Memory B cell (primary cell): ENCODE results near the gene MYBL2.

Experiments used
- ATAC-seq: fragments of 150-1000 bp; cut with Tn5 transposase; 2 replicates; pipeline ENCODE4 v1.10.0; 2021; ENCODE audit warnings: low read depth, mild to moderate bottlenecking, moderate library complexity
- DNase-seq, 2 donors: peaks; one replicate each; pipeline ENCODE4 v3.0.0; 2022; ENCODE audit warnings: low spot score in 2 of 2
- H3K27ac Mint-ChIP-seq: one replicate; pipeline ENCODE4 v1.8.0; 2022; ENCODE audit warnings: mild to moderate bottlenecking, moderate library complexity, mixed read lengths
- H3K27me3 Mint-ChIP-seq: one replicate; pipeline ENCODE4 v1.8.0; 2022; ENCODE audit warnings: mixed read lengths
- H3K36me3 Mint-ChIP-seq: one replicate; pipeline ENCODE4 v1.8.0; 2022; ENCODE audit warnings: mild to moderate bottlenecking, mixed read lengths
- H3K4me1 Mint-ChIP-seq: one replicate; pipeline ENCODE4 v1.8.0; 2022; ENCODE audit warnings: mixed read lengths
- H3K4me3 Mint-ChIP-seq: one replicate; pipeline ENCODE4 v1.8.0; 2022; ENCODE audit warnings: mild to moderate bottlenecking, moderate library complexity, mixed read lengths
- H3K9me3 Mint-ChIP-seq: one replicate; pipeline ENCODE4 v1.8.0; 2022; ENCODE audit warnings: mixed read lengths

MYBL2 gene

GRCh38 chr20:43667341-43668132 lies 623 bp downstream of the MYBL2 start:
- ATAC-seq (peak; percentile 2), DNase-seq (no peak)
- H3K9me3 Mint-ChIP-seq, result no peaks in the 10 kb centered on the region
- H3K36me3 Mint-ChIP-seq, result no peaks in the 10 kb centered on the region
- no peak overlapping the region for H3K27ac Mint-ChIP-seq
- peaks cover 13% of the 10 kb centered on the region for H3K4me1 Mint-ChIP-seq
- H3K4me3 Mint-ChIP-seq, result peak overlapping the region; percentile 73
- H3K27me3 Mint-ChIP-seq, result no peaks in the 10 kb centered on the region

- Mint-ChIP-seq H3K27me3 (no peaks in the 10 kb centered on the region), H3K27ac (no peak overlapping the region), H3K9me3 (no peaks in the 10 kb centered on the region), H3K4me1 (peaks cover 12% of the 10 kb centered on the region), H3K36me3 (peaks cover 3% of the 10 kb centered on the region), H3K4me3 (no peak overlapping the region)
- ATAC-seq (no peak), DNase-seq (no peak)
These were observed 2.4 kb downstream of the MYBL2 start for GRCh38 chr20:43669332-43669731.

GRCh38 chr20:43670423-43670822 lies 3.5 kb downstream of the MYBL2 start:
- Mint-ChIP-seq H3K9me3 (no peaks in the 10 kb centered on the region), H3K4me3 (no peak overlapping the region), H3K4me1 (peaks cover 10% of the 10 kb centered on the region), H3K27ac (no peak overlapping the region), H3K27me3 (no peaks in the 10 kb centered on the region), H3K36me3 (peaks cover 3% of the 10 kb centered on the region)
- DNase-seq, result no peak
- ATAC-seq, result no peak

- peaks cover 12% of the 10 kb centered on the region for H3K36me3 Mint-ChIP-seq
- no peak overlapping the region for H3K4me3 Mint-ChIP-seq
- H3K9me3 Mint-ChIP-seq, result no peaks in the 10 kb centered on the region
- ATAC-seq (no peak), DNase-seq (no peak)
- no peaks in the 10 kb centered on the region for H3K27me3 Mint-ChIP-seq
- H3K27ac Mint-ChIP-seq, result peak overlapping the region; percentile 26
- H3K4me1 Mint-ChIP-seq, result peaks cover 21% of the 10 kb centered on the region
These were observed 9.5 kb downstream of the MYBL2 start for GRCh38 chr20:43676368-43676767.

GRCh38 chr20:43680981-43681380 lies 14.1 kb downstream of the MYBL2 start:
- Mint-ChIP-seq H3K9me3 (no peaks in the 10 kb centered on the region), H3K27me3 (no peaks in the 10 kb centered on the region), H3K4me3 (peak overlapping the region; percentile 67), H3K36me3 (peaks cover 10% of the 10 kb centered on the region), H3K4me1 (peaks cover 36% of the 10 kb centered on the region), H3K27ac (peak overlapping the region; percentile 97)
- ATAC-seq (no peak), DNase-seq (no peak)

GRCh38 chr20:43681468-43681942 lies 14.6 kb downstream of the MYBL2 start:
- peak; percentile 50 to 56 for DNase-seq
- Mint-ChIP-seq H3K9me3 (no peaks in the 10 kb centered on the region), H3K27me3 (no peaks in the 10 kb centered on the region), H3K27ac (peak overlapping the region; percentile 97), H3K4me3 (peak overlapping the region; percentile 67), H3K4me1 (peaks cover 32% of the 10 kb centered on the region), H3K36me3 (peaks cover 6% of the 10 kb centered on the region)
- ATAC-seq, result peak; percentile 44

GRCh38 chr20:43681991-43682410 lies 15.1 kb downstream of the MYBL2 start:
- H3K9me3 Mint-ChIP-seq, result no peaks in the 10 kb centered on the region
- DNase-seq (peak; percentile 67 to 87), ATAC-seq (peak; percentile 89)
- peak overlapping the region; percentile 67 for H3K4me3 Mint-ChIP-seq
- peaks cover 32% of the 10 kb centered on the region for H3K4me1 Mint-ChIP-seq
- peak overlapping the region; percentile 97 for H3K27ac Mint-ChIP-seq
- H3K36me3 Mint-ChIP-seq, result peaks cover 6% of the 10 kb centered on the region
- no peaks in the 10 kb centered on the region for H3K27me3 Mint-ChIP-seq

GRCh38 chr20:43682446-43682845 lies 15.5 kb downstream of the MYBL2 start:
- peak; percentile 17 for ATAC-seq
- Mint-ChIP-seq H3K27ac (peak overlapping the region; percentile 97), H3K9me3 (no peaks in the 10 kb centered on the region), H3K36me3 (peaks cover 4% of the 10 kb centered on the region), H3K4me1 (peaks cover 30% of the 10 kb centered on the region), H3K4me3 (peak overlapping the region; percentile 67), H3K27me3 (no peaks in the 10 kb centered on the region)
- DNase-seq, result no peak

GRCh38 chr20:43686820-43687219 lies 19.9 kb downstream of the MYBL2 start:
- peaks cover 1% of the 10 kb centered on the region for H3K36me3 Mint-ChIP-seq
- ATAC-seq (no peak), DNase-seq (no peak)
- peaks cover 14% of the 10 kb centered on the region for H3K4me1 Mint-ChIP-seq
- H3K4me3 Mint-ChIP-seq, result no peak overlapping the region
- no peaks in the 10 kb centered on the region for H3K9me3 Mint-ChIP-seq
- no peaks in the 10 kb centered on the region for H3K27me3 Mint-ChIP-seq
- peak overlapping the region; percentile 58 for H3K27ac Mint-ChIP-seq

GRCh38 chr20:43689165-43689564 lies 22.3 kb downstream of the MYBL2 start:
- Mint-ChIP-seq H3K4me3 (no peak overlapping the region), H3K27me3 (no peaks in the 10 kb centered on the region), H3K27ac (peak overlapping the region; percentile 70), H3K36me3 (peaks cover 1% of the 10 kb centered on the region), H3K9me3 (no peaks in the 10 kb centered on the region), H3K4me1 (peaks cover 7% of the 10 kb centered on the region)
- no peak for DNase-seq
- no peak for ATAC-seq

- Mint-ChIP-seq H3K4me1 (peaks cover 7% of the 10 kb centered on the region), H3K27ac (peak overlapping the region; percentile 11), H3K27me3 (no peaks in the 10 kb centered on the region), H3K4me3 (no peak overlapping the region), H3K9me3 (no peaks in the 10 kb centered on the region), H3K36me3 (peaks cover 1% of the 10 kb centered on the region)
- ATAC-seq, result no peak
- DNase-seq, result no peak
These were observed 24.2 kb downstream of the MYBL2 start for GRCh38 chr20:43690943-43691598.

GRCh38 chr20:43691928-43692524 lies 25.1 kb downstream of the MYBL2 start:
- Mint-ChIP-seq H3K4me3 (no peak overlapping the region), H3K36me3 (peaks cover 1% of the 10 kb centered on the region), H3K27me3 (no peaks in the 10 kb centered on the region), H3K4me1 (peaks cover 7% of the 10 kb centered on the region), H3K9me3 (no peaks in the 10 kb centered on the region), H3K27ac (no peak overlapping the region)
- DNase-seq, result peak; percentile 73 to 74
- ATAC-seq, result peak; percentile 96

GRCh38 chr20:43694763-43695162 lies 27.8 kb downstream of the MYBL2 start:
- DNase-seq (no peak), ATAC-seq (no peak)
- Mint-ChIP-seq H3K4me3 (no peak overlapping the region), H3K4me1 (peaks cover 7% of the 10 kb centered on the region), H3K36me3 (peaks cover 4% of the 10 kb centered on the region), H3K27ac (no peak overlapping the region), H3K27me3 (no peaks in the 10 kb centered on the region), H3K9me3 (no peaks in the 10 kb centered on the region)

- no peak overlapping the region for H3K4me3 Mint-ChIP-seq
- no peaks in the 10 kb centered on the region for H3K27me3 Mint-ChIP-seq
- ATAC-seq (no peak), DNase-seq (no peak)
- peaks cover 11% of the 10 kb centered on the region for H3K36me3 Mint-ChIP-seq
- H3K4me1 Mint-ChIP-seq, result peaks cover 7% of the 10 kb centered on the region
- no peaks in the 10 kb centered on the region for H3K9me3 Mint-ChIP-seq
- H3K27ac Mint-ChIP-seq, result no peak overlapping the region
These were observed 28.7 kb downstream of the MYBL2 start for GRCh38 chr20:43695571-43695970.
